ENCODE measurements around the gene ASXL1. TPM values are rescaled to one million over a fixed set of nuclear protein-coding genes. Genes with fewer than 3 reads are reported as not detected.

Gene ASXL1
- total and polyA plus RNA-seq, 10 of the 15 experiments (the other 5 are each of a cell fraction or from before 2014, with no cell fraction given), result 11.0 to 87.6 (median 56.8) TPM

DNA sequence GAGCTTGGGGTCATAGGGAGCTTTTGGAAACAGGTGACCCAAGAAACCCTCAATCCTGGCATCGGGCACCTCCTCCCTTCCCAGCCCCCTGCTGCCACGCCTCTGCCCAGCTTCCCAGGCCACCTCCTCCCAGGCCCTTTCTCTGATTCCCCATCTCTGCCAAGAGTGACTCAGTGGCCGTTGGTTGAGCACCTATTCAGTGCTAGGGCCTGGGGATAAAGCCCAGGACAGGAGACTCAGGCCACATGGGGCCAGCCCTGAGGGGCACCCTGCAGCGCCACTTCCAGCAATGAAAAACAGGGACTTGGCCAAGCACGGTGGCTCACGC is 110.1 kb downstream of the ASXL1 start:
- FAIRE-seq (no peak), DNase-seq (ENCODE audit: low read depth, low spot score) (no peak), ATAC-seq (no peak)
- ChIA-PET CTCF (interaction anchor here (0.8 to 1.1 kb wide), 2 partner anchors 32 to 183 kb away, joined by 3 read pairs; no protein-coding TSS in a partner anchor), RAD21 (ENCODE audit: unreplicated experiment) (no interaction called here), SMC1A (ENCODE audit: uncharacterized antibody, unreplicated experiment) (interaction anchor here (0.7 to 0.9 kb wide), 2 partner anchors 41 to 56 kb away, joined by 3 to 4 read pairs; no protein-coding TSS in a partner anchor), POLR2A (no interaction called here)
- TF ChIP-seq FOS (IDR thresholded peaks at IDR 0.05; ENCODE audit: borderline replicate concordance, extremely low read depth, insufficient read length) (no peak), HDGF (IDR thresholded peaks at IDR 0.05) (no peak), HDAC2 (IDR thresholded peaks at IDR 0.05) (no peak), PAX8 (IDR thresholded peaks at IDR 0.05) (no peak), NFYB (IDR thresholded peaks at IDR 0.05; ENCODE audit: insufficient read depth, low read depth, low read length) (no peak), SIN3A (IDR thresholded peaks at IDR 0.05; ENCODE audit: low read depth, low read length) (no peak), BCL11A (IDR thresholded peaks at IDR 0.05; ENCODE audit: low read depth, low read length) (no peak), SRF (IDR thresholded peaks at IDR 0.05; ENCODE audit: low read depth in 2 of 2, low read length in 2 of 2) (no peak), MTA2 (IDR thresholded peaks at IDR 0.05; ENCODE audit: low read depth) (no peak), SMAD1 (IDR thresholded peaks at IDR 0.05; ENCODE audit: low read depth, partially characterized antibody) (no peak), ZNF384 (IDR thresholded peaks at IDR 0.05; ENCODE audit: borderline replicate concordance, low read depth, low read length) (no peak), POLR2A (IDR thresholded peaks at IDR 0.05; ENCODE audit: low read depth, low read length) (no peak), DPF2 (IDR thresholded peaks at IDR 0.05) (no peak)
- TF ChIP-seq, protein P1, sequence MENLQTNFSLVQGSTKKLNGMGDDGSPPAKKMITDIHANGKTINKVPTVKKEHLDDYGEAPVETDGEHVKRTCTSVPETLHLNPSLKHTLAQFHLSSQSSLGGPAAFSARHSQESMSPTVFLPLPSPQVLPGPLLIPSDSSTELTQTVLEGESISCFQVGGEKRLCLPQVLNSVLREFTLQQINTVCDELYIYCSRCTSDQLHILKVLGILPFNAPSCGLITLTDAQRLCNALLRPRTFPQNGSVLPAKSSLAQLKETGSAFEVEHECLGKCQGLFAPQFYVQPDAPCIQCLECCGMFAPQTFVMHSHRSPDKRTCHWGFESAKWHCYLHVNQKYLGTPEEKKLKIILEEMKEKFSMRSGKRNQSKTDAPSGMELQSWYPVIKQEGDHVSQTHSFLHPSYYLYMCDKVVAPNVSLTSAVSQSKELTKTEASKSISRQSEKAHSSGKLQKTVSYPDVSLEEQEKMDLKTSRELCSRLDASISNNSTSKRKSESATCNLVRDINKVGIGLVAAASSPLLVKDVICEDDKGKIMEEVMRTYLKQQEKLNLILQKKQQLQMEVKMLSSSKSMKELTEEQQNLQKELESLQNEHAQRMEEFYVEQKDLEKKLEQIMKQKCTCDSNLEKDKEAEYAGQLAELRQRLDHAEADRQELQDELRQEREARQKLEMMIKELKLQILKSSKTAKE (IDR thresholded peaks at IDR 0.05; ENCODE audit: low read depth, poor library complexity, severe bottlenecking), result no peak
- TF ChIP-seq, protein P2, sequence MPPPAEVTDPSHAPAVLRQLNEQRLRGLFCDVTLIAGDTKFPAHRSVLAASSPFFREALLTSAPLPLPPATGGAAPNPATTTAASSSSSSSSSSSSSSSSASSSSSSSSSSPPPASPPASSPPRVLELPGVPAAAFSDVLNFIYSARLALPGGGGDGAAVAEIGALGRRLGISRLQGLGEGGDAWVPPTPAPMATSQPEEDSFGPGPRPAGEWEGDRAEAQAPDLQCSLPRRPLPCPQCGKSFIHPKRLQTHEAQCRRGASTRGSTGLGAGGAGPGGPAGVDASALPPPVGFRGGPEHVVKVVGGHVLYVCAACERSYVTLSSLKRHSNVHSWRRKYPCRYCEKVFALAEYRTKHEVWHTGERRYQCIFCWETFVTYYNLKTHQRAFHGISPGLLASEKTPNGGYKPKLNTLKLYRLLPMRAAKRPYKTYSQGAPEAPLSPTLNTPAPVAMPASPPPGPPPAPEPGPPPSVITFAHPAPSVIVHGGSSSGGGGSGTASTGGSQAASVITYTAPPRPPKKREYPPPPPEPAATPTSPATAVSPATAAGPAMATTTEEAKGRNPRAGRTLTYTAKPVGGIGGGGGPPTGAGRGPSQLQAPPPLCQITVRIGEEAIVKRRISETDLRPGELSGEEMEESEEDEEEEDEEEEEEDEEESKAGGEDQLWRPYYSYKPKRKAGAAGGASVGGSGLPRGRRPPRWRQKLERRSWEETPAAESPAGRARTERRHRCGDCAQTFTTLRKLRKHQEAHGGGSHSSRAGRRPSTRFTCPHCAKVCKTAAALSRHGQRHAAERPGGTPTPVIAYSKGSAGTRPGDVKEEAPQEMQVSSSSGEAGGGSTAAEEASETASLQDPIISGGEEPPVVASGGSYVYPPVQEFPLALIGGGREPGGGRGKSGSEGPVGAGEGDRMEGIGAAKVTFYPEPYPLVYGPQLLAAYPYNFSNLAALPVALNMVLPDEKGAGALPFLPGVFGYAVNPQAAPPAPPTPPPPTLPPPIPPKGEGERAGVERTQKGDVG (CRISPR knock-in tag; IDR thresholded peaks at IDR 0.05), result no peak
- intact Hi-C loops (cut with micrococcal nuclease; ENCODE audit: unreplicated experiment), result no loop called here
- no peak overlapping the region for H3K4me3 ChIP-seq
- H3K27ac ChIP-seq (ENCODE audit: control insufficient read depth, insufficient read depth), result no peak overlapping the region
- in situ Hi-C loops (cut with MboI), result no loop called here
- H2AFZ ChIP-seq (ENCODE audit: control insufficient read depth, low read depth, low read length), result no peak overlapping the region
- no TSS peak for BruUV-seq (replicated peaks)
- no peaks in the 10 kb centered on the region for H3K27me3 ChIP-seq (replicated peaks in 1 of 2; ENCODE audit: control insufficient read depth in 2 of 2, insufficient read depth in 2 of 2, low read length in 1 of 2)
- no peaks in the 10 kb centered on the region for H4K20me1 ChIP-seq (ENCODE audit: control insufficient read depth, insufficient read depth)
- no peaks in the 10 kb centered on the region for H3K4me1 ChIP-seq (ENCODE audit: control insufficient read depth, insufficient read depth, low read length)
- no peaks in the 10 kb centered on the region for H3K79me2 ChIP-seq (ENCODE audit: control insufficient read depth, insufficient read depth, low read length)
- WGBS (ENCODE audit: insufficient coverage, insufficient replicate concordance, low lambda C conversion rate, missing lambda C conversion rate), result 77% methylated on average over 6 of the region's 6 CpGs
- H3K9ac ChIP-seq (ENCODE audit: control insufficient read depth, insufficient read depth, low read length), result no peak overlapping the region
- no peak overlapping the region for H3K4me2 ChIP-seq (ENCODE audit: control insufficient read depth, insufficient read depth)
- no peaks in the 10 kb centered on the region for H3K9me3 ChIP-seq (replicated peaks; ENCODE audit: control insufficient read depth, insufficient read depth, low read length)
- H3K36me3 ChIP-seq (ENCODE audit: control insufficient read depth in 2 of 2, insufficient read depth in 2 of 2, low read length in 1 of 2), result no peaks in the 10 kb centered on the region; a peak in 1 of 4 replicates
